HEK293T (cell line): ENCODE results near the gene GSTT2B.
"Not testable (repeated sequence)": the region's sequence is repeated elsewhere in the genome, so short reads cannot be mapped to it uniquely, and the experiment has no call there.

Source experiments
- CTCF ChIA-PET: fragments of 350-600 bp; formaldehyde crosslinking; extraction: SDS; loops from one replicate; lab custom pipeline; 2021; ENCODE audit warnings: antibody characterized with exemption, inconsistent platforms; lab: Yijun Ruan, JAX
- POLR2A ChIA-PET: fragments of 350-600 bp; formaldehyde crosslinking; extraction: SDS; loops from one replicate; lab custom pipeline; 2020; ENCODE audit warnings: antibody characterized with exemption, inconsistent platforms; lab: Yijun Ruan, JAX
- DNase-seq: peaks from one replicate; pipeline ENCODE4 v3.0.0; 2012; ENCODE audit warnings: mixed read lengths; ENCODE audit errors: extremely low spot score
- ARNT ChIP-seq: fragments of 450-650 bp; IDR thresholded peaks from 2 replicates; pipeline ENCODE4 v1.6.1; 2017; ENCODE audit warnings: mild to moderate bottlenecking
- BHLHE40 ChIP-seq: fragments of 450-650 bp; IDR thresholded peaks from 2 replicates; pipeline ENCODE4 v1.6.1; 2016; ENCODE audit warnings: mild to moderate bottlenecking, moderate library complexity, borderline replicate concordance
- CTBP1 ChIP-seq: fragments of 450-650 bp; IDR thresholded peaks from 2 replicates; pipeline ENCODE4 v1.6.1; 2016; ENCODE audit warnings: borderline replicate concordance
- ELF4 ChIP-seq: fragments of 450-650 bp; IDR thresholded peaks from 2 replicates; pipeline ENCODE4 v1.6.1; 2017; ENCODE audit warnings: antibody characterized with exemption
- FOXA1 ChIP-seq: fragments of 450-650 bp; IDR thresholded peaks from 2 replicates; pipeline ENCODE4 v1.6.1; 2016; ENCODE audit warnings: mild to moderate bottlenecking
- FOXK2 ChIP-seq: fragments of 450-650 bp; IDR thresholded peaks from 2 replicates; pipeline ENCODE4 v1.6.1; 2016; ENCODE audit warnings: mild to moderate bottlenecking
- FOXM1 ChIP-seq: fragments of 450-650 bp; IDR thresholded peaks from 2 replicates; pipeline ENCODE4 v1.6.1; 2017; ENCODE audit warnings: mild to moderate bottlenecking, borderline replicate concordance
- HDGF ChIP-seq: fragments of 450-650 bp; IDR thresholded peaks from 2 replicates; pipeline ENCODE4 v1.6.1; 2017; ENCODE audit warnings: antibody characterized with exemption, borderline replicate concordance
- L3MBTL2 ChIP-seq: fragments of 450-650 bp; conservative IDR thresholded peaks from 2 replicates; pipeline ENCODE4 v1.6.1; 2016; ENCODE audit warnings: mild to moderate bottlenecking
- LEF1 ChIP-seq: fragments of 450-650 bp; IDR thresholded peaks from 2 replicates; pipeline ENCODE4 v1.6.1; 2017; ENCODE audit warnings: mild to moderate bottlenecking, borderline replicate concordance
- NFRKB ChIP-seq: fragments of 450-650 bp; IDR thresholded peaks from 2 replicates; pipeline ENCODE4 v1.6.1; 2016; ENCODE audit warnings: mild to moderate bottlenecking, moderate library complexity
- PKNOX1 ChIP-seq: fragments of 450-650 bp; IDR thresholded peaks from 2 replicates; pipeline ENCODE4 v1.6.1; 2016
- SP1 ChIP-seq: fragments of 450-650 bp; IDR thresholded peaks from 2 replicates; pipeline ENCODE4 v1.6.1; 2017
- SUZ12 ChIP-seq: fragments of 450-650 bp; IDR thresholded peaks from 2 replicates; pipeline ENCODE4 v1.6.1; 2016; ENCODE audit warnings: mild to moderate bottlenecking
- TARDBP ChIP-seq: fragments of 450-650 bp; IDR thresholded peaks from 2 replicates; pipeline ENCODE4 v1.6.1; 2016
- ZNF384 ChIP-seq: fragments of 450-650 bp; IDR thresholded peaks from 2 replicates; pipeline ENCODE4 v1.6.1; 2016

Gene GSTT2B, protein sequence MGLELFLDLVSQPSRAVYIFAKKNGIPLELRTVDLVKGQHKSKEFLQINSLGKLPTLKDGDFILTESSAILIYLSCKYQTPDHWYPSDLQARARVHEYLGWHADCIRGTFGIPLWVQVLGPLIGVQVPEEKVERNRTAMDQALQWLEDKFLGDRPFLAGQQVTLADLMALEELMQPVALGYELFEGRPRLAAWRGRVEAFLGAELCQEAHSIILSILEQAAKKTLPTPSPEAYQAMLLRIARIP

GRCh38 chr22:23961084-23961771 lies at the start of gene GSTT2B:
Gene GSTT2B (minus strand): TSS chr22:23961195. CDS start chr22:23961131, 64 bp downstream.
- POLR2A ChIA-PET, DNase-seq, CTCF ChIA-PET: not testable (repeated sequence)

GRCh38 chr22:24010018-24010391 lies 49.0 kb upstream of the GSTT2B start:
- DNase-seq = no peak
- TF ChIP-seq SUZ12 (no peak), TARDBP (no peak), LEF1 (no peak), PKNOX1 (no peak)
- ChIA-PET CTCF (no interaction called here), POLR2A (interaction anchor here (1.3 to 1.4 kb wide), 2 partner anchors 16 to 96 kb away, joined by 6 to 7 read pairs; no protein-coding TSS in a partner anchor)

GRCh38 chr22:24009227-24010017 lies 48.4 kb upstream of the GSTT2B start:
- DNase-seq = no peak
- CTCF ChIA-PET = no interaction called here
- POLR2A ChIA-PET = no interaction called here
- TF ChIP-seq NFRKB = no peak
- TF ChIP-seq CTBP1 = no peak
- no peak for TF ChIP-seq LEF1
- TF ChIP-seq FOXK2 = no peak
- TF ChIP-seq TARDBP = no peak
- no peak for TF ChIP-seq SP1
- TF ChIP-seq ZNF384 = no peak
- TF ChIP-seq PKNOX1 = no peak
- no peak for TF ChIP-seq FOXM1
- no peak for TF ChIP-seq SUZ12
- no peak for TF ChIP-seq FOXA1
- TF ChIP-seq ELF4 = no peak
- no peak for TF ChIP-seq BHLHE40
- TF ChIP-seq ARNT = no peak

GRCh38 chr22:24008381-24009226 lies 47.6 kb upstream of the GSTT2B start:
- CTCF ChIA-PET = no interaction called here
- TF ChIP-seq FOXA1 (no peak), TARDBP (no peak), NFRKB (no peak), PKNOX1 (no peak), ELF4 (no peak), LEF1 (no peak), ARNT (no peak), L3MBTL2 (no peak), FOXM1 (no peak), HDGF (no peak), SUZ12 (no peak), SP1 (no peak), FOXK2 (no peak), ZNF384 (no peak), CTBP1 (no peak)

GRCh38 chr22:24008022-24008283 lies 47.0 kb upstream of the GSTT2B start:
- ChIA-PET POLR2A (no interaction called here), CTCF (no interaction called here)
- TF ChIP-seq ARNT (no peak), HDGF (no peak), TARDBP (no peak), PKNOX1 (no peak), SUZ12 (no peak), ELF4 (no peak), LEF1 (no peak), FOXK2 (no peak), BHLHE40 (no peak), FOXM1 (no peak), L3MBTL2 (no peak), NFRKB (no peak), FOXA1 (no peak), ZNF384 (no peak), SP1 (no peak)
- no peak for DNase-seq

More at GRCh38 chr22:24008381-24009226, 47.6 kb upstream of the GSTT2B start:
- POLR2A ChIA-PET = no interaction called here
- DNase-seq = no peak
